Mesendoderm (in vitro differentiated cells): ENCODE measurements around the gene SAMMSON.

Source experiments
- DNase-seq: peaks from one replicate; pipeline ENCODE4 v3.0.0; 2013
- H2AK5ac ChIP-seq: 2 replicates; pipeline ENCODE4 v1.6.1; 2013; ENCODE audit warnings: low read length, inconsistent platforms
- H2BK120ac ChIP-seq: 2 replicates; pipeline ENCODE4 v1.6.1; 2013; ENCODE audit warnings: low read depth, mild to moderate bottlenecking, low read length, moderate library complexity, mixed read lengths
- H2BK15ac ChIP-seq: replicated peaks from 2 replicates; pipeline ENCODE4 v1.6.1; 2013; ENCODE audit warnings: low read depth, mild to moderate bottlenecking, moderate library complexity
- H2BK5ac ChIP-seq: 2 replicates; pipeline ENCODE4 v1.6.1; 2013; ENCODE audit warnings: low read length, inconsistent platforms
- H3K18ac ChIP-seq: 2 replicates; pipeline ENCODE4 v1.6.1; 2013; ENCODE audit warnings: mild to moderate bottlenecking, low read length, mixed read lengths
- H3K23ac ChIP-seq: one replicate; pipeline ENCODE4 v1.6.1; 2013; ENCODE audit warnings: low read length
- H3K27ac ChIP-seq: 2 replicates; pipeline ENCODE4 v1.5.1; 2013; ENCODE audit warnings: low read depth, mild to moderate bottlenecking, inconsistent platforms, low read length, moderate library complexity
- H3K27me3 ChIP-seq: 2 replicates; pipeline ENCODE4 v1.6.1; 2013; ENCODE audit warnings: low read length, control low read depth, mild to moderate bottlenecking, inconsistent platforms; ENCODE audit not compliant: insufficient read depth, poor library complexity
- H3K36me3 ChIP-seq: 2 replicates; pipeline ENCODE4 v1.6.1; 2013; ENCODE audit warnings: low read length, inconsistent platforms; ENCODE audit not compliant: control insufficient read depth, insufficient read depth
- H3K4ac ChIP-seq: one replicate; pipeline ENCODE4 v1.6.1; 2013; ENCODE audit warnings: low read depth, mild to moderate bottlenecking, low read length, moderate library complexity
- H3K4me1 ChIP-seq: 2 replicates; pipeline ENCODE4 v1.6.1; 2013; ENCODE audit warnings: low read depth, low read length, inconsistent platforms; ENCODE audit not compliant: control insufficient read depth
- H3K4me2 ChIP-seq: 2 replicates; pipeline ENCODE4 v1.6.1; 2013; ENCODE audit warnings: low read length
- H3K4me3 ChIP-seq: 2 replicates; pipeline ENCODE4 v1.5.1; 2013; ENCODE audit warnings: mild to moderate bottlenecking, low read length
- H3K56ac ChIP-seq: one replicate; pipeline ENCODE4 v1.6.1; 2013; ENCODE audit warnings: low read length
- H3K79me1 ChIP-seq: 2 replicates; pipeline ENCODE4 v1.6.1; 2013; ENCODE audit warnings: low read length, inconsistent platforms
- H3K79me2 ChIP-seq: 2 replicates; pipeline ENCODE4 v1.6.1; 2013; ENCODE audit warnings: mild to moderate bottlenecking, low read length; ENCODE audit not compliant: control insufficient read depth, insufficient read depth
- H3K9ac ChIP-seq: 2 replicates; pipeline ENCODE4 v1.6.1; 2013; ENCODE audit warnings: low read length, inconsistent platforms
- H4K5ac ChIP-seq: one replicate; pipeline ENCODE4 v1.6.1; 2013; ENCODE audit warnings: low read length
- H4K8ac ChIP-seq: one replicate; pipeline ENCODE4 v1.6.1; 2013; ENCODE audit warnings: low read depth, mild to moderate bottlenecking, control low read depth, low read length, moderate library complexity
- WGBS: extraction: QIAGEN DNeasy Blood & Tissue Kit; methylation state at CpG from one replicate; pipeline ENCODE4 v1.1.7; 2013; ENCODE audit warnings: low lambda C conversion rate, missing lambda C conversion rate; ENCODE audit not compliant: insufficient coverage; ENCODE audit errors: extremely low coverage; 5-methylcytosine and 5-hydroxymethylcytosine counted together

The SAMMSON gene

GRCh38 chr3:70067860-70068521 is 68.5 kb downstream of the SAMMSON start:
- no peak overlapping the region for H3K18ac ChIP-seq
- no peak overlapping the region for H3K4me2 ChIP-seq
- no peaks in the 10 kb centered on the region for H3K36me3 ChIP-seq
- H3K79me1 ChIP-seq, result no peaks in the 10 kb centered on the region
- H2AK5ac ChIP-seq, result no peak overlapping the region
- H3K4ac ChIP-seq, result no peak overlapping the region
- no peaks in the 10 kb centered on the region for H3K79me2 ChIP-seq
- H3K56ac ChIP-seq, result no peak overlapping the region
- no peak overlapping the region for H4K5ac ChIP-seq
- no CpG with 5 or more reads among the region's 7 CpGs for WGBS
- no peak overlapping the region for H3K9ac ChIP-seq
- H2BK15ac ChIP-seq, result no peak overlapping the region
- H4K8ac ChIP-seq, result no peak overlapping the region
- H2BK120ac ChIP-seq, result no peak overlapping the region
- H3K23ac ChIP-seq, result no peak overlapping the region
- H3K4me3 ChIP-seq, result no peak overlapping the region
- no peak for DNase-seq
- H3K27ac ChIP-seq, result no peak overlapping the region
- H3K27me3 ChIP-seq, result no peaks in the 10 kb centered on the region
- H2BK5ac ChIP-seq, result no peak overlapping the region
- no peaks in the 10 kb centered on the region for H3K4me1 ChIP-seq

DNA sequence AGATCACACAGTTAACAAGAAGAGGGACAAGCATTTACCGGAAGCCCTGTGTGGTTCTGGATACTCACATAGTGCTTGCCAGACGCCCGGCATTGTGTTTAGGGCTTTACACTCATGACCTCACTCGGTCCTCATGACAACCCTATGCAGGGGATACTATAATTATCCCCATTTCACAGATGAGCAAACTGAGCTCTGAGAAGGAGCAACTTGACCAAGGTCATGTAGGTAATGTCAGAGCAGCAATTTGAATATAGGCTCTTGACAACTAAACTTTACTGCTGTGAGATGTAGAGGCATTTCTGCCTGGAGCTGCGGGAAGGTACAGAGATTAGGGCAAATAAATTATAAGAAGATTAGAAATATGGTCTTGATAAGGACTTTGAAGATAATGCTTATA is 70.0 kb downstream of the SAMMSON start:
- Histone ChIP-seq H3K36me3 (no peaks in the 10 kb centered on the region), H3K27ac (no peak overlapping the region), H3K9ac (no peak overlapping the region), H3K79me1 (no peaks in the 10 kb centered on the region), H3K56ac (no peak overlapping the region), H3K18ac (no peak overlapping the region), H3K79me2 (no peaks in the 10 kb centered on the region), H2BK5ac (no peak overlapping the region), H3K23ac (no peak overlapping the region), H2BK15ac (no peak overlapping the region), H2AK5ac (no peak overlapping the region), H3K27me3 (no peaks in the 10 kb centered on the region), H3K4me1 (no peaks in the 10 kb centered on the region), H3K4me2 (no peak overlapping the region), H4K5ac (no peak overlapping the region), H2BK120ac (no peak overlapping the region), H3K4ac (no peak overlapping the region), H4K8ac (no peak overlapping the region), H3K4me3 (no peak overlapping the region)
- DNase-seq, result no peak
- no CpG with 5 or more reads among the region's 5 CpGs for WGBS

GRCh38 chr3:70071138-70071537 is 71.6 kb downstream of the SAMMSON start:
- H3K9ac ChIP-seq, result no peak overlapping the region
- no peak overlapping the region for H3K4me3 ChIP-seq
- H3K27ac ChIP-seq, result no peak overlapping the region
- H2BK120ac ChIP-seq, result no peak overlapping the region
- H3K36me3 ChIP-seq, result no peaks in the 10 kb centered on the region
- H2BK15ac ChIP-seq, result no peak overlapping the region
- H3K27me3 ChIP-seq, result no peaks in the 10 kb centered on the region
- no CpG with 5 or more reads among the region's 4 CpGs for WGBS
- no peak overlapping the region for H3K18ac ChIP-seq
- H3K79me2 ChIP-seq, result no peaks in the 10 kb centered on the region
- no peak overlapping the region for H3K4ac ChIP-seq
- no peak overlapping the region for H2BK5ac ChIP-seq
- H4K5ac ChIP-seq, result no peak overlapping the region
- H2AK5ac ChIP-seq, result no peak overlapping the region
- no peak overlapping the region for H3K4me2 ChIP-seq
- no peak overlapping the region for H3K23ac ChIP-seq
- H4K8ac ChIP-seq, result no peak overlapping the region
- H3K56ac ChIP-seq, result no peak overlapping the region
- H3K4me1 ChIP-seq, result no peaks in the 10 kb centered on the region
- H3K79me1 ChIP-seq, result no peaks in the 10 kb centered on the region
- no peak for DNase-seq

- no CpG with 5 or more reads among the region's 9 CpGs for WGBS
Measured at GRCh38 chr3:70072180-70072579, 72.6 kb downstream of the SAMMSON start.

GRCh38 chr3:70072754-70073153 is 73.2 kb downstream of the SAMMSON start:
- no peaks in the 10 kb centered on the region for H3K79me2 ChIP-seq
- no peak overlapping the region for H2BK5ac ChIP-seq
- H3K9ac ChIP-seq, result no peak overlapping the region
- no peak overlapping the region for H3K27ac ChIP-seq
- H3K4me1 ChIP-seq, result no peaks in the 10 kb centered on the region
- WGBS, result no CpG with 5 or more reads among the region's 2 CpGs
- H4K5ac ChIP-seq, result no peak overlapping the region
- H2AK5ac ChIP-seq, result no peak overlapping the region
- H2BK120ac ChIP-seq, result no peak overlapping the region
- no peak overlapping the region for H3K4me3 ChIP-seq
- no peak overlapping the region for H3K4me2 ChIP-seq
- H3K56ac ChIP-seq, result no peak overlapping the region
- H3K27me3 ChIP-seq, result no peaks in the 10 kb centered on the region
- DNase-seq, result no peak
- no peak overlapping the region for H2BK15ac ChIP-seq
- no peak overlapping the region for H3K23ac ChIP-seq
- no peaks in the 10 kb centered on the region for H3K36me3 ChIP-seq
- no peak overlapping the region for H3K4ac ChIP-seq
- no peak overlapping the region for H3K18ac ChIP-seq
- H4K8ac ChIP-seq, result no peak overlapping the region
- no peaks in the 10 kb centered on the region for H3K79me1 ChIP-seq

More at GRCh38 chr3:70072180-70072579, 72.6 kb downstream of the SAMMSON start:
- Histone ChIP-seq H2BK5ac (no peak overlapping the region), H3K79me1 (no peaks in the 10 kb centered on the region), H3K23ac (no peak overlapping the region), H4K5ac (no peak overlapping the region), H4K8ac (no peak overlapping the region), H2BK120ac (peak overlapping the region; percentile 28), H3K79me2 (no peaks in the 10 kb centered on the region), H2BK15ac (peak overlapping the region; percentile 36), H3K4ac (no peak overlapping the region), H3K9ac (peak overlapping the region; percentile 11), H3K4me3 (no peak overlapping the region), H3K4me1 (no peaks in the 10 kb centered on the region), H3K4me2 (peak overlapping the region; percentile 14), H3K56ac (peak overlapping the region; percentile 54), H3K27ac (no peak overlapping the region), H3K18ac (peak overlapping the region; percentile 39), H3K36me3 (no peaks in the 10 kb centered on the region), H3K27me3 (no peaks in the 10 kb centered on the region), H2AK5ac (no peak overlapping the region)
- no peak for DNase-seq

GRCh38 chr3:70075101-70075500 is 75.6 kb downstream of the SAMMSON start:
- Histone ChIP-seq H3K4ac (no peak overlapping the region), H3K4me1 (no peaks in the 10 kb centered on the region), H2BK120ac (no peak overlapping the region), H3K79me2 (no peaks in the 10 kb centered on the region), H3K36me3 (no peaks in the 10 kb centered on the region), H3K4me3 (no peak overlapping the region), H3K27me3 (no peaks in the 10 kb centered on the region), H3K4me2 (no peak overlapping the region), H4K8ac (no peak overlapping the region), H3K27ac (no peak overlapping the region), H3K56ac (no peak overlapping the region), H4K5ac (no peak overlapping the region), H2BK15ac (no peak overlapping the region), H3K18ac (no peak overlapping the region), H2BK5ac (no peak overlapping the region), H3K79me1 (no peaks in the 10 kb centered on the region), H3K9ac (no peak overlapping the region), H3K23ac (no peak overlapping the region), H2AK5ac (no peak overlapping the region)
- no peak for DNase-seq
- no CpG with 5 or more reads among the region's 2 CpGs for WGBS
